NCI-H146 treated with DMSO at 0.1 percent for 48 hours (cell line): ENCODE data around the gene ABCA1.
"Not testable (repeated sequence)": the region's sequence is repeated elsewhere in the genome, so short reads cannot be mapped to it uniquely, and the experiment has no call there.

Experiments
- DNase-seq: peaks from one replicate; lab custom pipeline; 2025; ENCODE audit not compliant: unreplicated experiment; lab: John Stamatoyannopoulos, UW

ABCA1 gene

DNA sequence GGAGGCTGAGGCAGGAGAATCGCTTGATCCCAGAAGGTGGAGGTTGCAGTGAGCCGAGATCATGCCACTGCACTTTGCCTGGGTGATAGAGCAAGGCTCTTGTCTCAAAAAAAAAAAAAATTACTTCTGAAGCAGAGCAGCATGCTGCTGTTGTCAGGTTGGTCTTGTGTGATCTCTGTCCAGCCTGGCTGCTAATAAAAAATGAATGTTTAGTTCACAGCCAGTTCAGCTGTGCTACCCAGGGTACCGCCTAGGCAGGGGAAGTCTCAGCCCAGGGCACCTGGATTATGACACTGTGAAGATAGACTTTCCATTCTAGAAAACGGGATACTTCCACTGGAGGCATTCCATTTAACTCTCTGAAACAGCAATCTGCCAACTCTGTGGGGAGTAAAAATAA is 23.5 kb upstream of the ABCA1 start:
- DNase-seq = no peak

GRCh38 chr9:104950838-104951237 is 22.9 kb upstream of the ABCA1 start:
- no peak for DNase-seq

DNA sequence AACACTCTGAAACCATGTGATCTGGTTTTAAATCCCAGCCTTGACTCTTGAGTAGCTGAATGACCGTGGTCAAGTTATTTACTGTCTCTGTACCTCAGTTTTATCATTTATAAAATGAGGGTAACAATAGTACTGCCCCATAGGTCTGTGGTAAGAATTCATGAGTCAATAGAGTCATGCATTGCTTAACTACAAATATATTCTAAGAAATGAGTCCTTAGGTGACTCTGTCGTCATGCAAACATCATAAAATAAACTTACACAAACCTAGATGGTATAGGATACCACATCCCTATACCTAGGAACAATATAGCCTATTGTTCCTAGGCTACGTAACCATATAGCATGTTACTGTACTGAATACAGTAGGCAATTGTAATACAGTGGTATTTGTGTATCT is 20.3 kb upstream of the ABCA1 start:
- DNase-seq = no peak

DNA sequence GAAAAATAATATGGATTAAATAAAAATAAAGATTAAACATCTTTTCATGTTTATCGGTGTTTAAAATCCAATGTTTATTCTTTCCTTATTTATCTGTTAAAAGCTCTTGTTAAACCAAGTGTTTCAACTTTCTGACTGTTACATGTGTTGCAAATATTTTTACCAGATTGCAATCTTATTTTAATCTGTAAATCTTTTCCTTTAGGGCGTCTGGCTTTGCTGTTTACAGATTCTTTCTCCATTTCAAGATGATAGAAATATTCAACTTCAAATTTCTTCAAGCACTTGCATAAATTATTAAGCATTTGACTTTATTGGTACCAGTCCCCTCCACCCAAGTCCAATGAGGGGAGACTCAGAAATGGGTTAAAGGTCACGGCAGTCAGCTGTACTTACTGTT is 16.9 kb upstream of the ABCA1 start:
- DNase-seq = no peak

DNA sequence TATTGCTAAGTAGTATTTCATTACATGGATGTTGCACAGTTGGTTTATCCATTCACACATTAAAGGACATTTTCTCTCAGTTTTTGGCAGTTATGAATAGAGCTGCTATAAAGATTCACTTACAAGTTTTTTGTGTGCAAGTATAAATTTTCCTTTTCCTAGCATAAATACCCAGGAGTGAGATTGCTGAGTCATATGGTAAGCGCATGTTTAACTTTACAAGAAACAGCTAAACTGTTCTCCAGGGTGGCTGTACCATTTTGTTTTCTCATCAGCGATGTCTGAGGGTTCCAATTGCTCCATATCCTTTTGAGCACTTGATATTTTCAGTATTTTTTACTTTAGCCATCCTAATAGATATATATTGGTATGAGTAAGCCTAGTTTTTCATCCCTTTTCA is 16.4 kb upstream of the ABCA1 start:
- DNase-seq = no peak

GRCh38 chr9:104941597-104941996 is 13.6 kb upstream of the ABCA1 start:
- no peak for DNase-seq

GRCh38 chr9:104936291-104936690 is 8.3 kb upstream of the ABCA1 start:
- no peak for DNase-seq

GRCh38 chr9:104935501-104935810 is 7.5 kb upstream of the ABCA1 start:
- not testable (repeated sequence) for DNase-seq

DNA sequence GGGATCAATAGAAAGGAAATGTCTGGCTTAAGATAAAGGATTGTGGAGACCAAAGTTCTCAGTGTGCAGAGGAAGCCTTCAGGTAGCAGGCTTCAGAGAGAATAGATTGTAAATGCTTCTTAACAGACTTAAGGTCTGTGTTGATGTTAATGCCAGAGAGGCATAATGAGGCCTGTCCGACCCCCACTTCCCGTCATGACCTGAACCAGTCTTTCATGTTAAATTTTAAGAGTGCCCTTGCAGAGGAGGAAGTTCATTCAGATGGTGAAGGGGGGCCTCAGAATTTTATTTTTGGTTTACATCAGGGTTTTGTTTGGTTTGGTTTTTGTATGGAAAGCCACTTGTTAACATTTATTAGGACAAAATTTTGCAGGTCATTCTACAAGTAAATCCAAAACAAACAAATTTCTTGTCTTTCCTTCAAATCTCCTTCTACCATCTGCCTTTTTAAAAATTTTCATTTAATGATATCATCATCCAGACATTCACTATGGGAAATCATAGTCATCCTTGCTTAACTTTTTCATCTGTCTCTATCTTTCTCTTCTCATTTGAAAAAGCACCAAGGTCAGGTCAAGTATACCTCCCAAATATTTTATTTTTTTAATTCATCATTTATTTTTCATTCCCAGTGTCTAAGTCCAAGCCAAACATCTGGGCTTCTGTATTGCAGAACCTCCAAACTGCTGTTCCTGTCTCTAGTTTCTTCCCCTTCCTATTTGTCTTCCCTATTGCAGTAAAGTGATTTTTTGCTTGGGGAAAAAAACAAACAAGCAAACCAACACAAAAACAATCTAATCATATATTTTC is 6.9 kb upstream of the ABCA1 start:
- DNase-seq = no peak

DNA sequence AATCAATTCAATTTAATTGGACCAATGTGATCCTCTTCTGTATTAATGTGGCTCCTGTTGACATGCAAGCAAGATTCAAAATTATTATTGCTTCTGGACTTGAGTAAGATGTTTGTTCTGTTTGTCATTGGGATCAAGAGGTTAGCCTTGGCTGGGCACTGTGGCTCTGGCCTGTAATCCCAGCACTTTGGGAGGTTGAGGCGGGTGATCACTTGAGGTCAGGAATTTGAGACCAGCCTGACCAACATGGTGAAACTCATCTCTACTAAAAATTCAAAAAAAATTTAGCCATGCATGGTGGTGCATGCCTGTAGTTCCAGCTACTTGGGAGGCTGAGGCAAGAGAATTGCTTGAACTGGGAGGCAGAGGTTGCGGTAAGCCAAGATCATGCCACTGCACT is 5.1 kb upstream of the ABCA1 start:
- not testable (repeated sequence) for DNase-seq

DNA sequence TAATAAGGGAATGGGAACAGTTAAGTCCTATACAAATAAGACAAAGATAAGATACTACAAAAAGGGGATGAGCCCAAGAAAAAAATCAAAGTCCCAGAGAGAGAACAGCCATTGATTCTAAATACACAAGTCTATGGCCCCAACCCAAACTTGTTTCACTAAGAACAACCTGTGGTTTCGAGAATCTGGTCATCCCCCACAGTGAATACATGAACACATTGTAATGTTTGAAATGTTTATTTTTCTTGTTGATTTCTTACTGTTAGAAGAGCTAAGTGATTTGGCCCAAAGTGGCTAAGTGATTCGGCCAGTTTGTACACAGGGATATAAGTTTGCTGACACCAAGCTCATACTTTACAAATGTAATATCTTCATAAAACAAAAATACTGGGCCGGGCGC is 3.3 kb upstream of the ABCA1 start:
- DNase-seq = no peak

- DNase-seq = no peak
Measured at GRCh38 chr9:104927216-104927911, 591 bp downstream of the ABCA1 start.

DNA sequence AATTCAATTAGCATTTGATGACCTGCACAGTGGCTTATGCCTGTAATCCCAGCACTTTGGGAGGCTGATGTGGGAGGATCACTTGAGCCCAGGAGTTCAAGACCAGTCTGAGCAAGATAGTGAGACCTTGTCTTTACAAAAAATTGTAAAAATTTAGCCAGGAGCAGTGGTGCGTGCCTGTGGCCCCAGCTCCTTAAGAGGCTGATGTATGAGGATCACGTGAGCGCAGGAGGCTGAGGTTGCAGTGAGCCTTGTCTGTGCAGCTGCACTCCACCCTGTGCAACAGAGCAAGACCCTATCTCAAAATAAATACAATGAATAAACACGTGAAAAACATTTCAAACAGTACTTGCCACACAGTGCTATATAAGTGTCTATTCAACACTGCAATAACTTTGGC is 4.2 kb downstream of the ABCA1 start:
- no peak for DNase-seq

DNA sequence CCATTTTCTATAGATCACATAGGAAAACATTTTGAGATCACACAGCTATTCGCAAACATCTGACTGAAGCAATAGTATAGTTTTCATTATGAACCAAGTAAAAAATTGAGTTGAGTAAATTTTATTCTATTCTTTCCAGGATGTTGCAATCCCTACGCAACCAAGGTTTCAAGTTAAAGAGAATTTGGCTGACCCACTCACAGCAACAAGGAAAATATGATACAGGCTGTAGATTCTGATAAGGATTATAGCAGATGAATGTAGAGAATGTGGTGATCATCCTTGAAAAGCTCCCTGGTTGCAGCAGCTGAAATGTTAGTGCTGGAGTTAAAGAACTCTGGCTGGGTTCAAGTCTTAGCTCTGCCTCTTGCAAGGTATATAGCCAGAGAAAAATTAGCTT is 4.7 kb downstream of the ABCA1 start:
- no peak for DNase-seq

- DNase-seq = not testable (repeated sequence)
Measured at GRCh38 chr9:104922748-104923147, 5.2 kb downstream of the ABCA1 start.

DNA sequence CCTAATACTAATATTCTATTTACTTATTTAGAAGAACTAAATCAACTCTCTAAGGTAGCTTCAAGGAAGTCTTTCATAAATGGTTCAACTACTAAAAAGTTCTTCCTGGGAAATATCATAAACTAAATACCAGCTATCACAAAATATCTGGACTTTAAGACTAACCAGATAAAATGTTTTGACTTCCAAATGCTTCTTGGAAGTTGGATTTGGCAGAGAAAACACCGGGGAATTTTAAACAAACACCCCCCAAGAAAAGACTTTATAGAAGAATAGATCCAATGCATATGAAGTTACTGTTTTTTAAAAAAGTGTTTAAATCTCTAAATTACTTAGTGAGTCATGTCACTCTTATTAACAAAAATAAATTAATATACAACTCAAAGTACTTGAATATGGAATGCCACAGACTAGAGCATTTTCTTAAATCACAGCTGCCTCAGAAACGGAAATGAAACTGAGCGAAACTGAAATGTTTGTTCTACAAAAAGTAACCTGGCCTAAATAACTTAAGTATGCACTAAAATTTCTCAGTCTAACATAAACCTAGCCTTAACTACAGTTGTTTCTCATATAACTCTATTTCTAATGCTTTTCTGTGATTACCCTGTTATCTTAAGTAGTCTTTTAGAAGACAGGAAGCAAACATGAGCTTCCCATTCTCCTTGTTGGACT is 6.8 kb downstream of the ABCA1 start:
- DNase-seq = no peak

DNA sequence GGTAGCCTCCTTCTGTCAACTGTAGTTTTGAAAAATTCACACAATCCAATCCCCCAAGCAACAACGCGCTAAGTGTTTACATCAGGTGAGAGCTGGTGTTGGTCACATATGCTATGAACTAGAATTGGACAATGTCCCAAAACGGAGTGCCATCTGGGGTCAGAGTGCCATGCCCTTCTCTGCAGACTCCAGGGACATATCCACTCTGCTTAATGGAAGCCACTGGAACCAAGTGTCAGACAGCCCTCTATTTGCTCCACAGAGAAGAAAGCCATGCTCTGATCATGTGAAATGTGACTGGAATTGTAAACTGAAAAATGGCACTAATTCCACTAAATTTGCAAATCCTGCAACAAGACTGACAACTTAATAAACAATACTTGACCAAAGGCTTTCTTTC is 12.2 kb downstream of the ABCA1 start:
- DNase-seq = no peak

DNA sequence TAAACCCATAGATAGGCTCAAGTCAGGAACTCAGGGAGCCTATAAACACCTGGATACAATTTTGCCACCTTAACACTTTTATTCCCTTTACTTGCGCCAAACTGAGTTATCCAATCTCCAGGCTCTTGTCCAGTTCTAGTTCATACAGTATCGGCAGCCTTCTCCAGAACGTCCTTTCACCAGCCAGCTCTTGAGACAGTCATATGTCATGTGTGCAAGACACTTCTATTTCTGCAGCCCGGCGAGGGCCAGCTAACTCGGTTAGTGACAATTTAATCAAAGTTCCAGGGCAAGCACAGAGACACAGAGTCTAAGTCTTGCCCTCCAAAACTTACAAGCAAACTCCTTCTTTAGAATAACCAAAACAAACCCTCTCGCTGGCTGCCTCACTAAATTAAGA is 12.9 kb downstream of the ABCA1 start:
- no peak for DNase-seq

DNA sequence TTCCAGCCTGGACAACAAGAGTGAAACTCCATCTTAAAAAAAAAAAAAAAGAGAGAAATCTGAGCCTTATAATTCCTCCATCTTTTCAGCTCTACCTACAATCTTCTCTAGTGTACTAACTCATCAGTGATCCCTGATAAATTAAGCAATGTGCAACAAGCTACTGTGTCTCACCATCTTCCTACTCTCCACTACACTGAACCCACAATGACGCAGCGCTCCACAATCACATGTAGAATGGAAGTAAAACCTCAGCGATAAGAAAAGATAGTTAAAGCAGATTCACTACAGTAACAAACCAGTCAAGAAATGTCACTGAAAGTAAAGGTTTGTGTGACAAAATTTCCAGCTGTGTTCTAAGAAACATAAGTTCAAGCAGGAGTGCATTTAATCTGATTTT is 13.5 kb downstream of the ABCA1 start:
- DNase-seq = no peak

- no peak for DNase-seq
Measured at GRCh38 chr9:104912606-104913005, 15.3 kb downstream of the ABCA1 start.

- DNase-seq = no peak
Measured at GRCh38 chr9:104911032-104911607, 16.8 kb downstream of the ABCA1 start.
